ENCODE results near the gene LYPD8.

The LYPD8 gene

DNA sequence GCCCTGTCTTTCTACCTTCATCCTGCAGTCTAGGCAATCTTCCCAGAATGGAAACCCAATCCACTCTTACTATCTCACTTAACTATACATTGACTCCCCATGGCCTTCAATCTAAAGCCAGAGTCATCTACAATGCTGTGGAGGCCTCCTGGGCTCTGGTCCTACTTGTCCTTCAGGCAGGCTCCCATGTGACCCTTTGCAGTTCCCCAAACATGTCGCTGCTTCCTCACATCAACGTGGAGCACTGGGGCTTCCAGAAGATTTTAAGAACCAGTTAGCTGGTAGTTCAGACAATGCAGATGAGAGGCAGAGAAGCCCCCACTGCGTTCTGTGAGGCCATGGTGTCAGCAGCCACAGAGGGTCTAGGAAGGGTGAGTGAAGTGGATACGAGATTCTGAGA lies 18.6 kb downstream of the LYPD8 start:
- H3K4me3 ChIP-seq (ENCODE audit: low read depth, low read length) = no peak overlapping the region
- TF ChIP-seq, protein P1, sequence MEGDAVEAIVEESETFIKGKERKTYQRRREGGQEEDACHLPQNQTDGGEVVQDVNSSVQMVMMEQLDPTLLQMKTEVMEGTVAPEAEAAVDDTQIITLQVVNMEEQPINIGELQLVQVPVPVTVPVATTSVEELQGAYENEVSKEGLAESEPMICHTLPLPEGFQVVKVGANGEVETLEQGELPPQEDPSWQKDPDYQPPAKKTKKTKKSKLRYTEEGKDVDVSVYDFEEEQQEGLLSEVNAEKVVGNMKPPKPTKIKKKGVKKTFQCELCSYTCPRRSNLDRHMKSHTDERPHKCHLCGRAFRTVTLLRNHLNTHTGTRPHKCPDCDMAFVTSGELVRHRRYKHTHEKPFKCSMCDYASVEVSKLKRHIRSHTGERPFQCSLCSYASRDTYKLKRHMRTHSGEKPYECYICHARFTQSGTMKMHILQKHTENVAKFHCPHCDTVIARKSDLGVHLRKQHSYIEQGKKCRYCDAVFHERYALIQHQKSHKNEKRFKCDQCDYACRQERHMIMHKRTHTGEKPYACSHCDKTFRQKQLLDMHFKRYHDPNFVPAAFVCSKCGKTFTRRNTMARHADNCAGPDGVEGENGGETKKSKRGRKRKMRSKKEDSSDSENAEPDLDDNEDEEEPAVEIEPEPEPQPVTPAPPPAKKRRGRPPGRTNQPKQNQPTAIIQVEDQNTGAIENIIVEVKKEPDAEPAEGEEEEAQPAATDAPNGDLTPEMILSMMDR (IDR thresholded peaks at IDR 0.05; ENCODE audit: borderline replicate concordance, insufficient read depth, low read depth, low read length) = no peak

DNA sequence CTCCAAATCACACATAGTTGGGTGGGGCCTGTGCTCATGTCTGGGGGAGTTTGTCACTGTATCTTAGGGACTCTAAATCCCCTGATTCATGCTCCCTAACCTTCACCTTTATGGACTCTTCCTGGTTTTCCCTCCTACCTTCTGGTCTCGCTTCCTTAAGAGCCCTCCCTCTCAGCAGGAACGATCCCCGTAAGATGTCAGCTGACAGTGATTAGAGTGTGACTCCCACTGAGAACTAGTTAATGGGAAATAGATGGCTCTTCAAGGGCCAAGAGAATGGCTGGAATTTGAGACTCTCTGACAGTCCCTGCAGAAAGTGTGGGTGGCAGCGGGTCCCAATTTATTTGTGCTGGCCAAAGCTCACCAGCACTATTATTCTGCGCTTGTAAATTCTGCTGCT lies 22.0 kb downstream of the LYPD8 start:
- TF ChIP-seq, protein P1 (IDR thresholded peaks at IDR 0.05; ENCODE audit: borderline replicate concordance, insufficient read depth, low read depth, low read length) = no peak
- no peak overlapping the region for H3K4me3 ChIP-seq (ENCODE audit: low read depth, low read length)

DNA sequence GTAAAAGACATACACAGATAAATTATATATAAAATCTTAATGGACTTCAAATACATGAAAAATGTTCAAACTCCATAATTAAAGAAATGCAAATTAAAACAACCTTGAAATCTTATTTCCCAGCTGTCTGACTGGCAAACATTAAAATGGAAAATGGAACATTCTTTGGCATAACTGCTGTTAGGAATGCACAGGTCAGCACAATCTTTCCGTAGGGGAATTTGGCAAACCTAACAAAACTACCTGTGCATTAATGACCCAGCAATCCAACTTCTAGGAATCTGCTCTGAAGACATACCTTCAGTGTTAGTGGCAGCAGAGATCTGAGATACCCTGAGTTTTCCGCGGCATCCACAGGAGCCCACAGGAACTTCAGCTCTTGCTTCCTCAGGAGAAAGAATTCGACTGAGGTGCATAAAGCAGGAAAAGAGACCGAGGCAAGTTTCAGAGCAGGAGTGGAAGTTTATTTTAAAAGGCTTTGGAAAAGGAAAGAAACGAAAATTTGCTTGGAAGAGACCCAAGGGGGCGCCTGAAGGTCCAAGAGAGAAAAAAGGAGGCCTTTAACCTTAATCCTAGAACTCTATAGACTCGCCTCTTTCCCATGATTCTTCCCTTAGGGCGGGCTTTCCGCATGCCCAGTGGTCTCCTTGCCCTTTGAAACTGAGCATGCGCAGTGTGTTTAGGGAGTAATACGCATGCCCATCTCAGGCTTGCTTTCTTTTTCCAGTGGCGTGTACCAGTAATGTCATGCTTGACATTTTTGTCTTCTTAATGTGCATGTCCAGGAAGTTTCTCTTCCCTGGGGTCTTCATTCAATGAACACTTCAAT lies 24.8 kb downstream of the LYPD8 start:
- no peak overlapping the region for H3K4me3 ChIP-seq (ENCODE audit: low read depth, low read length)
- TF ChIP-seq, protein P1 (IDR thresholded peaks at IDR 0.05; ENCODE audit: borderline replicate concordance, insufficient read depth, low read depth, low read length) = no peak

DNA sequence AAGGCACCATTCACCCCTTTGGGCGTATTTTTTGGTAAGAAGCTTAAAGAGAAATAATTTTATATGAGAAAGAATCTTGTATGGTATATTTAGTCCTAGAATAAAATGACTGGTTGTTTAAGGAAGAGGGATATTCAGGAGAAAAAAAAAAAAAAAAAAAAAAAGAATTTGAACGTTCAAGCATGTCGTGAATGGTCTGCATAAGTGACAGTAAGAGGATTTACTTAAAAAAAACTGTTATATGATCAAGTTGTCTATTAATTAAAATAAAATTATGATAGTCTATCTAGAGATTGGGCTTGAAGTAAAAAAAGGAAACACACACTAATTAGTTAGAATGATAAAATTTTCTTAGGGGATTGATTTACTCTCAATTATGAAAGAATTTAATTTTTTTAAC lies 41.3 kb downstream of the LYPD8 start:
- H3K4me3 ChIP-seq (ENCODE audit: low read depth, low read length) = no peak overlapping the region

DNA sequence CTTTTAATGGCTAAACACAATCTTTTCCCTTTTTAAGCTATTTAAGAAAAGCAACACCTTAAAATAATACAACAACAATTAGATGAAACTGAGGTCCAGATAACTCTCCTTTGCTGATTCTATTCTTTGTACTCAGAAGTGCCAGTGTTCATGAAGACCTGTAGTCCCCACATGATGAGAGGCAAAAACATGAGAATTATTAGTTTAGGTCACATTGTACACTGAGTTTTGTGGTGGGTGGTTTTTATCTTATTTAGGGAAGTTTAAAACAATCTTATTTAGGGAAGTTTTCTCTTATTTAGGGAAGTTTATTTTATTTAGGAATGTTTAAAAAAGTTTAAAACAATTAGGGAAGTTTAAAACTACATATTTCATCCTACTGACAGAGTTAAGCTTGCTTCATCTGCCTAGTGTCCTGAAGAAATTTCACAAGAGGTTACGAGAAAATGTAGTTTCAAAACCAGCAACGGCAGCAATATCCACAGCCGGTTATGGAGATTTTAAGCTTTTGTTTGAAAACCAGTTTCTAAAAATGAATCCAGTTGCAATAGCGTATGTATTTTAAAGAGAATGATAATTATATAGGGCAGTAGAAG lies 45.2 kb downstream of the LYPD8 start:
- no peak overlapping the region for H3K4me3 ChIP-seq (ENCODE audit: low read depth, low read length)
- TF ChIP-seq, protein P1 (IDR thresholded peaks at IDR 0.05; ENCODE audit: borderline replicate concordance, insufficient read depth, low read depth, low read length) = no peak

More for the DNA sequence above, 41.3 kb downstream of the LYPD8 start:
- TF ChIP-seq, protein P1 (IDR thresholded peaks at IDR 0.05; ENCODE audit: borderline replicate concordance, insufficient read depth, low read depth, low read length) = no peak

DNA sequence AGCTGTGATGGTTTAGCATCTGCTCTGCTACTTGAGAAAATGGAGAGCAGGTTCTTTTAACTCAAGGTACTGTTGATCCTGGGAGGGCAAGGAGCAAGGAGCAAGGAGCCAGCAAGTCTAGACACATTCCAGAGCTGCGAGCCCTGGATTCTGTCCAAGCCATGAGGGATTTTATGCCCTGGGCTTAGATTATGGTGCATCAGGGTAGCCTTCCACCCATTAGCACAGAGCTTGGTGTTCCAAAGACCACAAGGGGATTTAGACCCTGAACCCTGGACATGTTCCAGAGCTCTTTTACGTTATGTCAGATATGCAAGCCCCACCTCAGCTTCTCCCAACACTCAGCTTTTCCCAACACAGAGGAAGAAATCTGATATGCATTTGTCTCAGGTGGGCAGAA lies 51.0 kb downstream of the LYPD8 start:
- H3K4me3 ChIP-seq (ENCODE audit: low read depth, low read length) = no peak overlapping the region
- TF ChIP-seq, protein P1 (IDR thresholded peaks at IDR 0.05; ENCODE audit: borderline replicate concordance, insufficient read depth, low read depth, low read length) = no peak

DNA sequence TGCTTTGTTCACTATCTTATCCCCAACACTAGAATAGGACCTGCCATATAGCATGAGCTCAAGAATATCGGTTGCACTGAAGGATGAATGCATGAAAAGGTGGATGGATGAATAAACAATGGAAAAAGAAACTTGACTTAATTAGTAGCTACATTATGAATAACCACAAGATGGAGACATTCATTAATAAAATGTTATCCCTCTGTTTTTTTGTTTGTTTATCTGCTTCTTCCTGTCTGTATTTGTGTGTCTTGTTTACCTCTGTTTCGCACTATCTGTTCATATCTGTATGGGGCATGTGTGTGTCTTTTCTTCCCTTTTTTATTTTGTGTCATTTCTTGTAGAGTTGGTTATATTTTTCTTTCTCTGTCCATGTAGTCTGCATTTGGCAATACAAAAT lies 51.9 kb downstream of the LYPD8 start:
- no peak overlapping the region for H3K4me3 ChIP-seq (ENCODE audit: low read depth, low read length)
- TF ChIP-seq, protein P1 (IDR thresholded peaks at IDR 0.05; ENCODE audit: borderline replicate concordance, insufficient read depth, low read depth, low read length) = no peak
